HepG2 (cell line): Measurements from ENCODE around the gene SH3GLB2. TPM values are rescaled to one million over a fixed set of nuclear protein-coding genes. Genes with fewer than 3 reads are reported as not detected.

Experiments used
- DNMT1 ChIP-seq: sonication (generic); formaldehyde crosslinking; IDR thresholded peaks from 2 replicates; pipeline ENCODE4 v1.5.1; 2020; ENCODE audit warnings: mild to moderate bottlenecking, missing genetic modification reagents
- FOXK1 ChIP-seq: sonication (generic); formaldehyde crosslinking; IDR thresholded peaks from 2 replicates; pipeline ENCODE4 v1.4.0; 2020; ENCODE audit warnings: low read depth, missing genetic modification reagents, borderline replicate concordance
- IRX3 ChIP-seq: sonication (generic); formaldehyde crosslinking; IDR thresholded peaks from 2 replicates; pipeline ENCODE4 v1.8.1; 2023; ENCODE audit warnings: mild to moderate bottlenecking, low read depth, missing genetic modification reagents, borderline replicate concordance
- KAT8 ChIP-seq: IDR thresholded peaks from 2 replicates; pipeline ENCODE4 v1.6.1; 2016; ENCODE audit warnings: missing genetic modification reagents, missing compliant biosample characterization
- MLX ChIP-seq: IDR thresholded peaks from 2 replicates; pipeline ENCODE4 v1.6.1; 2016
- PAXIP1 ChIP-seq: sonication (generic); formaldehyde crosslinking; conservative IDR thresholded peaks from 2 replicates; pipeline ENCODE4 v1.4.0; 2020; ENCODE audit warnings: mild to moderate bottlenecking, missing genetic modification reagents, moderate library complexity
- RAD21 ChIP-seq: fragments of 450-650 bp; formaldehyde crosslinking; IDR thresholded peaks from 2 replicates; pipeline ENCODE4 v1.5.0; 2020; ENCODE audit warnings: mild to moderate bottlenecking
- RXRA ChIP-seq: sonication (generic); formaldehyde crosslinking; IDR thresholded peaks from 2 replicates; pipeline ENCODE4 v1.5.1; 2020; ENCODE audit warnings: missing genetic modification reagents
- SOX6 ChIP-seq, 2 experiments: fragments of 450-650 bp in 1 of 2; sonication (generic) in 1 of 2; formaldehyde crosslinking in 1 of 2; IDR thresholded peaks; 2 replicates each; pipeline versions ENCODE4 v1.4.0 to v1.6.1; 2017 to 2020; ENCODE audit warnings: antibody characterized with exemption in 1 of 2, mild to moderate bottlenecking in 1 of 2, missing genetic modification reagents in 1 of 2
- TSC22D2 ChIP-seq: sonication (generic); formaldehyde crosslinking; IDR thresholded peaks from 2 replicates; pipeline ENCODE4 v1.5.1; 2020; ENCODE audit warnings: missing genetic modification reagents, mild to moderate bottlenecking, borderline replicate concordance
- ZNF430 ChIP-seq: sonication (generic); formaldehyde crosslinking; IDR thresholded peaks from 2 replicates; pipeline ENCODE4 v1.9.0; 2021; ENCODE audit warnings: mild to moderate bottlenecking, missing genetic modification reagents
- ZNF7 ChIP-seq: IDR thresholded peaks from 2 replicates; pipeline ENCODE4 v1.6.1; 2016; ENCODE audit warnings: missing biosample characterization, missing genetic modification reagents
- polyA plus RNA-seq, 8 experiments: library from polyadenylated mRNA; depleted of rRNA in 3 of 8; stranded (reverse) in 7 of 8; unstranded in 1 of 8; fragments of >200 nt; fragmentation: Illumina TruSeq in 4 of 8; extraction: Trizol in 4 of 8; gene quantifications; 2 replicates each; pipeline versions ENCODE4 v1.2.1 to v1.2.3, GENCODE V29; 2011 to 2016; ENCODE audit warnings: low read depth in 4 of 8, missing spikeins in 1 of 8, mixed read lengths in 1 of 8; ENCODE audit not compliant: insufficient read depth in 1 of 8
- total RNA-seq, 5 experiments: library from RNA; depleted of rRNA; stranded (reverse); fragments of >200 nt; fragmentation: Illumina TruSeq; extraction: Trizol; gene quantifications; 2 replicates each; pipeline ENCODE4 v1.2.3, GENCODE V29; 2016; ENCODE audit warnings: low read depth in 1 of 5
- TF ChIP-seq, protein P1 (sequence below): sonication (generic); formaldehyde crosslinking; IDR thresholded peaks from 2 replicates; pipeline ENCODE4 v1.9.0; 2022; ENCODE audit warnings: missing genetic modification reagents, mild to moderate bottlenecking, borderline replicate concordance
- TF ChIP-seq, protein P2 (sequence below): sonication (generic); formaldehyde crosslinking; IDR thresholded peaks from 2 replicates; pipeline ENCODE4 v1.4.0; 2020; ENCODE audit warnings: mild to moderate bottlenecking, missing genetic modification reagents, borderline replicate concordance

The SH3GLB2 gene
- total and polyA plus RNA-seq, 2 of the 13 experiments (the other 11 are each of a cell fraction or from before 2014, with no cell fraction given) = 24.0 to 40.6 TPM

GRCh38 chr9:129059796-129060785, 32.0 kb upstream of the SH3GLB2 start (continued):
- TF ChIP-seq PAXIP1 (CRISPR knock-in tag) = peak; percentile 67
- TF ChIP-seq ZNF430 (CRISPR knock-in tag) = no peak
- TF ChIP-seq RXRA (CRISPR knock-in tag) = peak; percentile 30; the same call in 1 of the 2 replicates
- no peak for TF ChIP-seq TSC22D2 (CRISPR knock-in tag)
- no peak for TF ChIP-seq IRX3 (CRISPR knock-in tag)
- TF ChIP-seq, protein P1, sequence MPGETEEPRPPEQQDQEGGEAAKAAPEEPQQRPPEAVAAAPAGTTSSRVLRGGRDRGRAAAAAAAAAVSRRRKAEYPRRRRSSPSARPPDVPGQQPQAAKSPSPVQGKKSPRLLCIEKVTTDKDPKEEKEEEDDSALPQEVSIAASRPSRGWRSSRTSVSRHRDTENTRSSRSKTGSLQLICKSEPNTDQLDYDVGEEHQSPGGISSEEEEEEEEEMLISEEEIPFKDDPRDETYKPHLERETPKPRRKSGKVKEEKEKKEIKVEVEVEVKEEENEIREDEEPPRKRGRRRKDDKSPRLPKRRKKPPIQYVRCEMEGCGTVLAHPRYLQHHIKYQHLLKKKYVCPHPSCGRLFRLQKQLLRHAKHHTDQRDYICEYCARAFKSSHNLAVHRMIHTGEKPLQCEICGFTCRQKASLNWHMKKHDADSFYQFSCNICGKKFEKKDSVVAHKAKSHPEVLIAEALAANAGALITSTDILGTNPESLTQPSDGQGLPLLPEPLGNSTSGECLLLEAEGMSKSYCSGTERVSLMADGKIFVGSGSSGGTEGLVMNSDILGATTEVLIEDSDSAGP = peak; percentile 33; the same call in 1 of the 2 replicates
- no peak for TF ChIP-seq FOXK1 (CRISPR knock-in tag)
- no peak for TF ChIP-seq SOX6 (IDR thresholded peaks at IDR 0.05)
- no peak for TF ChIP-seq SOX6 (CRISPR knock-in tag; IDR thresholded peaks at IDR 0.05)
- no peak for TF ChIP-seq DNMT1 (CRISPR knock-in tag)
- TF ChIP-seq MLX (CRISPR knock-in tag) = no peak
- TF ChIP-seq RAD21 (CRISPR knock-in tag) = no peak
- no peak for TF ChIP-seq ZNF7 (CRISPR knock-in tag)
- TF ChIP-seq KAT8 (CRISPR knock-in tag) = 0 out of 2 replicates have a peak, but pooled peaks have one; percentile 37
- TF ChIP-seq, protein P2, sequence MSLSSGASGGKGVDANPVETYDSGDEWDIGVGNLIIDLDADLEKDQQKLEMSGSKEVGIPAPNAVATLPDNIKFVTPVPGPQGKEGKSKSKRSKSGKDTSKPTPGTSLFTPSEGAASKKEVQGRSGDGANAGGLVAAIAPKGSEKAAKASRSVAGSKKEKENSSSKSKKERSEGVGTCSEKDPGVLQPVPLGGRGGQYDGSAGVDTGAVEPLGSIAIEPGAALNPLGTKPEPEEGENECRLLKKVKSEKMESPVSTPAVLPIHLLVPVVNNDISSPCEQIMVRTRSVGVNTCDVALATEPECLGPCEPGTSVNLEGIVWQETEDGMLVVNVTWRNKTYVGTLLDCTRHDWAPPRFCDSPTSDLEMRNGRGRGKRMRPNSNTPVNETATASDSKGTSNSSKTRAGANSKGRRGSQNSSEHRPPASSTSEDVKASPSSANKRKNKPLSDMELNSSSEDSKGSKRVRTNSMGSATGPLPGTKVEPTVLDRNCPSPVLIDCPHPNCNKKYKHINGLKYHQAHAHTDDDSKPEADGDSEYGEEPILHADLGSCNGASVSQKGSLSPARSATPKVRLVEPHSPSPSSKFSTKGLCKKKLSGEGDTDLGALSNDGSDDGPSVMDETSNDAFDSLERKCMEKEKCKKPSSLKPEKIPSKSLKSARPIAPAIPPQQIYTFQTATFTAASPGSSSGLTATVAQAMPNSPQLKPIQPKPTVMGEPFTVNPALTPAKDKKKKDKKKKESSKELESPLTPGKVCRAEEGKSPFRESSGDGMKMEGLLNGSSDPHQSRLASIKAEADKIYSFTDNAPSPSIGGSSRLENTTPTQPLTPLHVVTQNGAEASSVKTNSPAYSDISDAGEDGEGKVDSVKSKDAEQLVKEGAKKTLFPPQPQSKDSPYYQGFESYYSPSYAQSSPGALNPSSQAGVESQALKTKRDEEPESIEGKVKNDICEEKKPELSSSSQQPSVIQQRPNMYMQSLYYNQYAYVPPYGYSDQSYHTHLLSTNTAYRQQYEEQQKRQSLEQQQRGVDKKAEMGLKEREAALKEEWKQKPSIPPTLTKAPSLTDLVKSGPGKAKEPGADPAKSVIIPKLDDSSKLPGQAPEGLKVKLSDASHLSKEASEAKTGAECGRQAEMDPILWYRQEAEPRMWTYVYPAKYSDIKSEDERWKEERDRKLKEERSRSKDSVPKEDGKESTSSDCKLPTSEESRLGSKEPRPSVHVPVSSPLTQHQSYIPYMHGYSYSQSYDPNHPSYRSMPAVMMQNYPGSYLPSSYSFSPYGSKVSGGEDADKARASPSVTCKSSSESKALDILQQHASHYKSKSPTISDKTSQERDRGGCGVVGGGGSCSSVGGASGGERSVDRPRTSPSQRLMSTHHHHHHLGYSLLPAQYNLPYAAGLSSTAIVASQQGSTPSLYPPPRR (CRISPR knock-in tag) = peak; percentile 22; the same call in 1 of the 2 replicates
